ENCODE results near the gene TBC1D14.

GRCh38 chr4:7068883-7069282 is 159.3 kb downstream of the TBC1D14 start:
- no peak for TF ChIP-seq POLR2A (IDR thresholded peaks at IDR 0.05)
- TF ChIP-seq CTCF (IDR thresholded peaks at IDR 0.05), result no peak
